GM18870 (cell line): ENCODE results near the gene CDC42SE2.
"Not testable (repeated sequence)": the region's sequence is repeated elsewhere in the genome, so short reads cannot be mapped to it uniquely, and the experiment has no call there.

Experiments
- ATAC-seq: cut with Tn5 transposase; IDR thresholded peaks from one replicate; pipeline ENCODE4 v1.9.1; 2021; ENCODE audit warnings: moderate library complexity; ENCODE audit not compliant: unreplicated experiment

CDC42SE2 gene

GRCh38 chr5:131316026-131316425 is 52.2 kb downstream of the CDC42SE2 start:
- no peak for ATAC-seq

GRCh38 chr5:131316822-131317221 is 53.0 kb downstream of the CDC42SE2 start:
- no peak for ATAC-seq

GRCh38 chr5:131318455-131318854 is 54.6 kb downstream of the CDC42SE2 start:
- ATAC-seq, result no peak

- no peak for ATAC-seq
These were observed 57.2 kb downstream of the CDC42SE2 start for GRCh38 chr5:131321066-131321465.

- ATAC-seq, result no peak
These were observed 59.1 kb downstream of the CDC42SE2 start for GRCh38 chr5:131322926-131323325.

- ATAC-seq, result no peak
These were observed 59.5 kb downstream of the CDC42SE2 start for GRCh38 chr5:131323378-131323777.

- no peak for ATAC-seq
These were observed 60.5 kb downstream of the CDC42SE2 start for GRCh38 chr5:131324303-131324702.

- ATAC-seq, result no peak
These were observed 64.9 kb downstream of the CDC42SE2 start for GRCh38 chr5:131328536-131329285.

- no peak for ATAC-seq
These were observed 65.4 kb downstream of the CDC42SE2 start for GRCh38 chr5:131329286-131329560.

GRCh38 chr5:131330031-131330430 is 66.2 kb downstream of the CDC42SE2 start:
- ATAC-seq, result no peak

- not testable (repeated sequence) for ATAC-seq
These were observed 71.9 kb downstream of the CDC42SE2 start for GRCh38 chr5:131335756-131336155.

GRCh38 chr5:131336801-131337200 is 72.9 kb downstream of the CDC42SE2 start:
- not testable (repeated sequence) for ATAC-seq

GRCh38 chr5:131337240-131338050 is 73.6 kb downstream of the CDC42SE2 start:
- not testable (repeated sequence) for ATAC-seq

GRCh38 chr5:131338051-131338453 is 74.2 kb downstream of the CDC42SE2 start:
- ATAC-seq, result no peak

GRCh38 chr5:131344288-131344687 is 80.4 kb downstream of the CDC42SE2 start:
- ATAC-seq, result not testable (repeated sequence)

- ATAC-seq, result not testable (repeated sequence)
These were observed 82.4 kb downstream of the CDC42SE2 start for GRCh38 chr5:131346204-131346603.

- ATAC-seq, result no peak
These were observed 90.1 kb downstream of the CDC42SE2 start for GRCh38 chr5:131353991-131354390.

GRCh38 chr5:131355971-131356528 is 92.2 kb downstream of the CDC42SE2 start:
- ATAC-seq, result peak; percentile 38

GRCh38 chr5:131356619-131357018 is 92.8 kb downstream of the CDC42SE2 start:
- no peak for ATAC-seq

GRCh38 chr5:131357739-131358561 is 94.1 kb downstream of the CDC42SE2 start:
- ATAC-seq, result peak; percentile 38

GRCh38 chr5:131361677-131362315 is 97.9 kb downstream of the CDC42SE2 start:
- no peak for ATAC-seq
